ENCODE data around the gene MPLKIP.

MPLKIP gene

GRCh38 chr7:40134428-40135316, at the start of gene MPLKIP, which contains the start of gene SUGCT (continued):
- TF ChIP-seq PBX3 (CRISPR knock-in tag; IDR thresholded peaks at IDR 0.05), result 0 out of 2 replicates have a peak, but pooled peaks have one; percentile 57
- TF ChIP-seq ZNF24 (tag by site-specific recombination; IDR thresholded peaks at IDR 0.05), result peak; percentile 86
- no peak for TF ChIP-seq YY2 (tag by site-specific recombination; IDR thresholded peaks at IDR 0.05)
- peak; percentile 82 for TF ChIP-seq CTCF (tag by site-specific recombination; IDR thresholded peaks at IDR 0.05)
- TF ChIP-seq ZNF10 (tag by site-specific recombination; IDR thresholded peaks at IDR 0.05), result no peak; the same call in 1 of the 2 replicates
- TF ChIP-seq KLF16 (tag by site-specific recombination; IDR thresholded peaks at IDR 0.05), result peak; percentile 97
- TF ChIP-seq, protein P1, sequence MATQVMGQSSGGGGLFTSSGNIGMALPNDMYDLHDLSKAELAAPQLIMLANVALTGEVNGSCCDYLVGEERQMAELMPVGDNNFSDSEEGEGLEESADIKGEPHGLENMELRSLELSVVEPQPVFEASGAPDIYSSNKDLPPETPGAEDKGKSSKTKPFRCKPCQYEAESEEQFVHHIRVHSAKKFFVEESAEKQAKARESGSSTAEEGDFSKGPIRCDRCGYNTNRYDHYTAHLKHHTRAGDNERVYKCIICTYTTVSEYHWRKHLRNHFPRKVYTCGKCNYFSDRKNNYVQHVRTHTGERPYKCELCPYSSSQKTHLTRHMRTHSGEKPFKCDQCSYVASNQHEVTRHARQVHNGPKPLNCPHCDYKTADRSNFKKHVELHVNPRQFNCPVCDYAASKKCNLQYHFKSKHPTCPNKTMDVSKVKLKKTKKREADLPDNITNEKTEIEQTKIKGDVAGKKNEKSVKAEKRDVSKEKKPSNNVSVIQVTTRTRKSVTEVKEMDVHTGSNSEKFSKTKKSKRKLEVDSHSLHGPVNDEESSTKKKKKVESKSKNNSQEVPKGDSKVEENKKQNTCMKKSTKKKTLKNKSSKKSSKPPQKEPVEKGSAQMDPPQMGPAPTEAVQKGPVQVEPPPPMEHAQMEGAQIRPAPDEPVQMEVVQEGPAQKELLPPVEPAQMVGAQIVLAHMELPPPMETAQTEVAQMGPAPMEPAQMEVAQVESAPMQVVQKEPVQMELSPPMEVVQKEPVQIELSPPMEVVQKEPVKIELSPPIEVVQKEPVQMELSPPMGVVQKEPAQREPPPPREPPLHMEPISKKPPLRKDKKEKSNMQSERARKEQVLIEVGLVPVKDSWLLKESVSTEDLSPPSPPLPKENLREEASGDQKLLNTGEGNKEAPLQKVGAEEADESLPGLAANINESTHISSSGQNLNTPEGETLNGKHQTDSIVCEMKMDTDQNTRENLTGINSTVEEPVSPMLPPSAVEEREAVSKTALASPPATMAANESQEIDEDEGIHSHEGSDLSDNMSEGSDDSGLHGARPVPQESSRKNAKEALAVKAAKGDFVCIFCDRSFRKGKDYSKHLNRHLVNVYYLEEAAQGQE (tag by site-specific recombination; IDR thresholded peaks at IDR 0.05), result 0 out of 2 replicates have a peak, but pooled peaks have one; percentile 43
- TF ChIP-seq ZNF558 (tag by site-specific recombination; IDR thresholded peaks at IDR 0.05), result peak; percentile 50; the same call in 1 of the 2 replicates
- no peak for TF ChIP-seq ZNF133 (tag by site-specific recombination; IDR thresholded peaks at IDR 0.05)
- TF ChIP-seq ZSCAN23 (tag by site-specific recombination; IDR thresholded peaks at IDR 0.05), result peak; percentile 66; the same call in 1 of the 2 replicates
- peak; percentile 89 for TF ChIP-seq ZNF335 (tag by site-specific recombination; conservative IDR thresholded peaks at IDR 0.05)
- peak; percentile 88 for TF ChIP-seq KLF17 (tag by site-specific recombination; IDR thresholded peaks at IDR 0.05)
- peak; percentile 90 for TF ChIP-seq KLF8 (tag by site-specific recombination; IDR thresholded peaks at IDR 0.05)
- TF ChIP-seq KLF7 (tag by site-specific recombination; IDR thresholded peaks at IDR 0.05; ENCODE audit: borderline replicate concordance), result peak; percentile 92
- TF ChIP-seq SP7 (tag by site-specific recombination; IDR thresholded peaks at IDR 0.05), result peak; percentile 86

DNA sequence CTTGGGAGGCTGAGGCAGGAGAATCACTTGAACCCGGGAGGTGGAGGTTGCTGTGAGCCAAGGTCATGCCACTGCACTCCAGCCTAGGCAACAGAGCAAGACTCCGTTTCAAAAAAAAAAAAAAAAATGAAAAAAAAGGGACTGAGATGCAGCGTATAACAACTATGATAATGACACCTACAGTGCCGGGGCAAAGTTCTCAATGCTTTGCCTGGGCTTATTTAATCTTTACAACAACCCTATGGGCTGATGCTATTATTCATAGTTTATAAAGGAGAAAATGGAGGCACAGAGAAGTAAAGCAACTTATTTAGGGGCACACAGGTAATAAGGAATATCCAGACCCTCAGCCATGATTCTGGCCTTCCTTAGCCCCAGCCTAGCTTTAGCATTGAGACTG, 48.0 kb upstream of the MPLKIP start:
- Histone ChIP-seq H3K4me1 (ENCODE audit: control insufficient read depth, insufficient read depth, low read length) (no peaks in the 10 kb centered on the region), H3K27ac (ENCODE audit: extremely low read depth, low read depth, low read length) (no peak overlapping the region), H3K9me3 (ENCODE audit: control insufficient read depth, insufficient read depth, low read depth, low read length) (no peaks in the 10 kb centered on the region), H3K36me3 (ENCODE audit: control insufficient read depth in 2 of 2, insufficient read depth in 1 of 2, low read length in 2 of 2) (no peaks in the 10 kb centered on the region; a peak in 1 of 3 replicates), H3K4me3 (ENCODE audit: low read depth, low read length) (no peak overlapping the region)
- ChIA-PET CTCF (interaction anchor here (1.2 kb wide), 1 partner anchor 18 kb away, joined by 3 read pairs; no protein-coding TSS in a partner anchor), POLR2A (no interaction called here)
- TF ChIP-seq ZNF768 (tag by site-specific recombination; IDR thresholded peaks at IDR 0.05) (no peak), ZNF138 (tag by site-specific recombination; IDR thresholded peaks at IDR 0.05; ENCODE audit: borderline replicate concordance) (no peak), MZF1 (tag by site-specific recombination; IDR thresholded peaks at IDR 0.05; ENCODE audit: borderline replicate concordance) (no peak), TSHZ1 (tag by site-specific recombination; IDR thresholded peaks at IDR 0.05; ENCODE audit: borderline replicate concordance) (no peak), ZSCAN18 (tag by site-specific recombination; IDR thresholded peaks at IDR 0.05) (no peak)
- TF ChIP-seq, protein P2, sequence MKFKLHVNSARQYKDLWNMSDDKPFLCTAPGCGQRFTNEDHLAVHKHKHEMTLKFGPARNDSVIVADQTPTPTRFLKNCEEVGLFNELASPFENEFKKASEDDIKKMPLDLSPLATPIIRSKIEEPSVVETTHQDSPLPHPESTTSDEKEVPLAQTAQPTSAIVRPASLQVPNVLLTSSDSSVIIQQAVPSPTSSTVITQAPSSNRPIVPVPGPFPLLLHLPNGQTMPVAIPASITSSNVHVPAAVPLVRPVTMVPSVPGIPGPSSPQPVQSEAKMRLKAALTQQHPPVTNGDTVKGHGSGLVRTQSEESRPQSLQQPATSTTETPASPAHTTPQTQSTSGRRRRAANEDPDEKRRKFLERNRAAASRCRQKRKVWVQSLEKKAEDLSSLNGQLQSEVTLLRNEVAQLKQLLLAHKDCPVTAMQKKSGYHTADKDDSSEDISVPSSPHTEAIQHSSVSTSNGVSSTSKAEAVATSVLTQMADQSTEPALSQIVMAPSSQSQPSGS (tag by site-specific recombination; IDR thresholded peaks at IDR 0.05; ENCODE audit: low read depth), result no peak
